ENCODE results near the gene N4BP2L1. TPM values are rescaled to one million over a fixed set of nuclear protein-coding genes. Genes with fewer than 3 reads are reported as not detected.

The N4BP2L1 gene
- total and polyA plus RNA-seq, 2 of the 8 experiments (the other 6 are each of a cell fraction or from before 2014, with no cell fraction given), result 1.3 to 3.1 TPM

- no peak overlapping the region for H3K23ac ChIP-seq (ENCODE audit: insufficient read length)
- no peak overlapping the region for H3K18ac ChIP-seq (ENCODE audit: extremely low read depth, low read length)
- peaks cover 0 to 7% (median 3%) of the 10 kb centered on the region in 4 experiments; a peak in 3 of 8 replicates for H3K36me3 ChIP-seq (ENCODE audit: control insufficient read depth in 2 of 4, insufficient read depth in 4 of 4, low read length in 3 of 4)
- no peak overlapping the region for H4K5ac ChIP-seq (ENCODE audit: insufficient read length, low read depth, low read length)
- no peak overlapping the region for H2BK20ac ChIP-seq (ENCODE audit: low read length)
- no peaks in the 10 kb centered on the region for H3K23me2 ChIP-seq (ENCODE audit: low read depth, low read length)
- POLR2A ChIA-PET (ENCODE audit: partially characterized antibody), result interaction anchor here (0.9 kb wide), 1 partner anchor 28 kb away, joined by 3 read pairs; no protein-coding TSS in a partner anchor
- no peak overlapping the region for H4K91ac ChIP-seq (replicated peaks; ENCODE audit: insufficient read length, low read length)
- no peak overlapping the region for H3K56ac ChIP-seq (replicated peaks; ENCODE audit: insufficient read length, low read depth, low read length)
- H3K4me2 ChIP-seq (ENCODE audit: insufficient read depth in 1 of 2, low read depth in 2 of 2, low read length in 2 of 2), result no peak overlapping the region
- 85% methylated on average over 1 of the region's 1 CpG; no CpG with 5 or more reads in 1 of the 2 experiments for WGBS, 2 experiments (ENCODE audit: extremely low coverage in 1 of 2, insufficient coverage in 1 of 2, insufficient read length in 1 of 2, insufficient replicate concordance in 2 of 2, low coverage in 1 of 2, low lambda C conversion rate in 2 of 2, missing lambda C conversion rate in 1 of 2)
- no peaks in the 10 kb centered on the region for H3K9me3 ChIP-seq (ENCODE audit: insufficient read depth in 2 of 2, low read depth in 1 of 2, low read length in 1 of 2)
- no peak overlapping the region for H4K8ac ChIP-seq (ENCODE audit: extremely low read depth, insufficient read depth, low read length)
- H4K20me1 ChIP-seq (replicated peaks in 1 of 2; ENCODE audit: control insufficient read depth in 1 of 2, insufficient read depth in 2 of 2, low read length in 2 of 2), result no peaks in the 10 kb centered on the region
- H3K4ac ChIP-seq (replicated peaks; ENCODE audit: insufficient read length, low read depth, low read length), result no peak overlapping the region
- no peak overlapping the region for H3K14ac ChIP-seq (ENCODE audit: insufficient read length)
- CTCF ChIA-PET (ENCODE audit: partially characterized antibody), result interaction anchor here (0.7 to 1.8 kb wide), 6 partner anchors 8 to 144 kb away, joined by 3 to 7 read pairs (median 4); no protein-coding TSS in a partner anchor
- DNase-seq (ENCODE audit: low read depth in 1 of 2, low spot score in 2 of 2) (no peak), FAIRE-seq (no peak)
- H3K79me1 ChIP-seq (ENCODE audit: low read depth, low read length), result no peaks in the 10 kb centered on the region
- H2BK12ac ChIP-seq (ENCODE audit: low read depth, low read length), result no peak overlapping the region
- no peaks in the 10 kb centered on the region for H3K79me2 ChIP-seq (ENCODE audit: control insufficient read depth in 1 of 2, insufficient read depth in 2 of 2, low read length in 2 of 2)
- H3K27me3 ChIP-seq (replicated peaks in 1 of 4; ENCODE audit: control insufficient read depth in 3 of 4, extremely low read depth in 1 of 4, insufficient read depth in 3 of 4, low read length in 3 of 4), result no peaks in the 10 kb centered on the region
- no peak overlapping the region for H2AFZ ChIP-seq (ENCODE audit: low read length)
- no peak for TF ChIP-seq SAP30 (IDR thresholded peaks at IDR 0.05; ENCODE audit: insufficient read depth, insufficient replicate concordance, low read length)
- no peak for TF ChIP-seq ZNF274 (IDR thresholded peaks at IDR 0.05; ENCODE audit: borderline replicate concordance, extremely low read depth, low read length)
- TF ChIP-seq MAX (IDR thresholded peaks at IDR 0.05), result no peak
- H2BK15ac ChIP-seq (ENCODE audit: low read length), result no peak overlapping the region; the same call in 1 of the 2 replicates
- H2BK5ac ChIP-seq (ENCODE audit: low read depth, low read length), result no peak overlapping the region
- H2AK5ac ChIP-seq (ENCODE audit: low read depth, low read length), result no peak overlapping the region
- no peak overlapping the region for H3K27ac ChIP-seq (ENCODE audit: low read depth, low read length)
- no peak overlapping the region for H3K4me3 ChIP-seq (ENCODE audit: extremely low read depth in 1 of 4, insufficient read depth in 2 of 4, low read depth in 3 of 4, low read length in 4 of 4)
- H2BK120ac ChIP-seq (replicated peaks; ENCODE audit: low read depth, low read length), result no peak overlapping the region
- H3K4me1 ChIP-seq (replicated peaks in 1 of 4; ENCODE audit: control insufficient read depth in 3 of 4, insufficient read depth in 4 of 4, low read length in 3 of 4), result peaks cover 0 to 4% (median under 1%) of the 10 kb centered on the region in 4 experiments; a peak in 2 of 7 replicates
- H3K9ac ChIP-seq (replicated peaks in 1 of 4; ENCODE audit: extremely low read depth in 1 of 4, low read depth in 3 of 4, low read length in 3 of 4), result peak overlapping the region in 1 of 4 experiments; percentile 46; a peak in 2 of 7 replicates
These were observed 37.4 kb downstream of the N4BP2L1 start for GRCh38 chr13:32390484-32390883.

Measured in H1 (cell line).